COLO829 (cell line): ENCODE data around the gene ACTL10.
"Not testable (repeated sequence)": the region's sequence is repeated elsewhere in the genome, so short reads cannot be mapped to it uniquely, and the experiment has no call there.

Experiments
- DNase-seq: peaks from one replicate; pipeline ENCODE4 v3.0.0; 2012; ENCODE audit warnings: low spot score

The ACTL10 gene

GRCh38 chr20:33666293-33667244, at the start of gene ACTL10:
ACTL10 (plus strand) TSS chr20:33666943; CDS start chr20:33667498, 555 bp downstream.
- DNase-seq, result peak; percentile 96

- no peak for DNase-seq
Measured at GRCh38 chr20:33621717-33622400, 44.9 kb upstream of the ACTL10 start.

- no peak for DNase-seq
Measured at GRCh38 chr20:33622705-33623365, 43.9 kb upstream of the ACTL10 start.

DNA sequence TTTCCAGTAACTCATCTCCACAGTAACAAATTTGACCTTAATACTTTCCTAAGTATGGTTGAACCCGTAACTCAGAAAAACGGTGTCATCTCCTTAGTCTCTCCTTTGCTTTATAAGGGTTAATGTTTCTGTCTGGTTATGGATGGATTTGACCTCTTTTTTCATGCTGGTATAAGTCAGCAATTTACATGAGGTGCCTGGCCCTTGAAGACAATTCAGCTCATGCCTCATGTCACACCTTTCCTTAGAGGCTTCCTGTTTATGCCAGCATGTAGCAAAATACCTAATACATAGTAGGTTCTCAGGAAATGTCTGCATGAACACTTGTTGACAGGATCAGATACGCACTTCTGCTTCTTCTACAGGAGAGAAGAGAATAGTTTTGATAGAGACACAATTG, 42.3 kb upstream of the ACTL10 start:
- no peak for DNase-seq

GRCh38 chr20:33626190-33626589, 40.6 kb upstream of the ACTL10 start:
- no peak for DNase-seq

GRCh38 chr20:33627577-33628216, 39.0 kb upstream of the ACTL10 start:
- DNase-seq, result no peak

DNA sequence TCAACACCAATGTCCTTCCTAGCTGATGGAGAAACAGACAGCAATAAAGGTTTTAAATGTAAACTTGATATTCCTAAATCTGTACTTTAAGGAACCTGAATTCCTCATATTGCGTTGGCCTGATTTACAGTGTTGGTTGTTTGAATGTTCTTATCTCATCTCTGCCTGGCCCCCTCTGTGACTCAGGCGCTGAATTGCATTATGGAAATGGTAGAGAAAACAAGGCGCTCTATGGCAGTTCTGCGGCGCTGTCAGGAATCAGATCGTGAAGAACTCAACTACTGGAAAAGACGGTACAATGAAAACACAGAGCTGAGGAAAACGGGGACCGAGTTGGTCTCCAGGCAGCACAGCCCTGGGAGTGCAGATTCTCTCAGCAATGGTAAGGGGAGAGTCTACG, 37.2 kb upstream of the ACTL10 start:
- DNase-seq, result no peak

- no peak for DNase-seq
Measured at GRCh38 chr20:33629979-33630378, 36.8 kb upstream of the ACTL10 start.

GRCh38 chr20:33630507-33630906, 36.2 kb upstream of the ACTL10 start:
- DNase-seq, result no peak

- DNase-seq, result not testable (repeated sequence)
Measured at GRCh38 chr20:33631910-33632309, 34.8 kb upstream of the ACTL10 start.

DNA sequence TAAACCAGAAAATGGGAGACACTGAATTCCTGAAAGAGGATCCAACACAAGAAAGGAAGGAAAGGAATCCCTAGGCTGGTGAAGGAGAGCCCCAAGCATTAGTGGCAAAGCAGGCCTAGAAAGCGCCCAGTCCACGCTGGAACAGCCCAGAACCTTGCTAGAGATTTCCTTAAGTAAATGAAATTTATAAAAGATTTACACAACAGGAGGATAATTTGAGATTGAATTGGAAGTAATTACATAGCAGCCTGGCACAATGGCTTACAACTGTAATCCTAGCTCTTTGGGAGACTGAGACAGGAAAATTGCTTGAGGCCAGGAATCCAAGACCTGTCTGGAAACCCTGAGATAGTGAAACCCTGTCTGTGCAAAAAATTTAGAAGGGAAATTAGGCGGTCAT, 31.4 kb upstream of the ACTL10 start:
- DNase-seq, result no peak

- no peak for DNase-seq
Measured at GRCh38 chr20:33636776-33637175, 30.0 kb upstream of the ACTL10 start.

- no peak for DNase-seq
Measured at GRCh38 chr20:33640287-33640686, 26.5 kb upstream of the ACTL10 start.

DNA sequence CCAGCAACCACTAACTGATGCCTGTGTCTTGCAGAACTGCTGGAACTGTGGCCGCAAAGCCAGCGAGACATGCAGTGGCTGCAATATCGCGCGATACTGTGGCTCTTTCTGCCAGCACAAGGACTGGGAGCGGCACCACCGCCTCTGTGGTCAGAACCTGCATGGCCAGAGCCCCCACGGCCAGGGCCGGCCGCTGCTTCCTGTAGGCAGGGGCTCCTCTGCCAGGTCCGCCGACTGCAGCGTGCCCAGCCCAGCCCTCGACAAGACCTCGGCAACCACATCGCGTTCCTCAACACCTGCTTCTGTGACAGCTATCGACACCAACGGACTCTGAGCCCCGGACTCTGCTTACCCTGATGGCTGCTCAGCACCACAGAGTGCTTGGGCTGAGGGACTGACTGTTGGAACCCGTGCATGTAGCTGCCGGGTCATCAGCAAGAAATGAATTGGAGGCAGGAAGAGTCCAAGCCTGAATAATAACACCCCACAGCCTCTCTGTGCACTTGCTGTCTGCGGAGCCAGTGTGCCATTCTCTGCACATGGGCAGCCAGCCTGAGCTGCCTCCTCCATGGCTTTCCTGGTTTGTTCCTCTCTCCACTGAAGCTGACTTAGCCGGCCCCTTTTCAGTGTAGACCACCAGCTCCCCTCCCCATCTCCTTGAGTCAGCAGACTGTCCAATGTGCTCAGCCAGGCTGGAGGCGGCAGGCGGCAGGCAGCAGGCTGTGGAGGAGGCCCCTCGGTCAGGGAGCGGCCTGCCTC, 22.3 kb upstream of the ACTL10 start:
- no peak for DNase-seq

DNA sequence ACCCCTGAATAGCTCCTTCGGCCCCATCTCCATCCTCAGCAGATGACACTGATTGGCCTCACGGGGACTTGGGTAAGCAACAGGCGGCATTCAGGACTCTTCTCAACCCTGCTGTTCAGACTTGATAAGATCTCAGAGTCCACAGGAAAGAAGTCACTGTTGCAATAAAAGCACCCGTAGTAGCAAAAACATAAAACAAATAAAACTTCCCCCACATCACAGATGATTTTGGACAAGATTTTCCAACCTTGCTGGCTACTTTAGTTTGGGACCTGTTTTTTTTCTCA, 21.7 kb upstream of the ACTL10 start:
- DNase-seq, result no peak

- DNase-seq, result no peak
Measured at GRCh38 chr20:33645396-33645795, 21.3 kb upstream of the ACTL10 start.

DNA sequence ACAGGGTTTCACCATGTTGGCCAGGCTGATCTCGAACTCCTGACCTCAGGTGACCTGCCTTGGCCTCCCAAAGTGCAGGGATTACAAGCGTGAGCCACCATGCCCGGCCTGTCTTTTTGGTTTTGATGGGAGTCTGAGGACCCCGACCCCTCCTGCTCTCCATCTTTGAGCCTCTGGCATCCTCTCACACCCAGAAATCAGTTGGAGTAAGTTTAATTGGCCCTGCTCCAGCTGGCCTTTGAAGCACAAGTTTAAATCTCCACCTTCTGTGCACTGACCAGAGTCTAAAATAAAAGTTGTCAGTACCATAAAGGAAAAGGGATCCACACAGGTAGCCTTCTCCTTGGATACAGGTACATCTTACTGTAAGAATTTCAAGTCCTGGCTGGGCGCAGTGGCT, 20.6 kb upstream of the ACTL10 start:
- no peak for DNase-seq

DNA sequence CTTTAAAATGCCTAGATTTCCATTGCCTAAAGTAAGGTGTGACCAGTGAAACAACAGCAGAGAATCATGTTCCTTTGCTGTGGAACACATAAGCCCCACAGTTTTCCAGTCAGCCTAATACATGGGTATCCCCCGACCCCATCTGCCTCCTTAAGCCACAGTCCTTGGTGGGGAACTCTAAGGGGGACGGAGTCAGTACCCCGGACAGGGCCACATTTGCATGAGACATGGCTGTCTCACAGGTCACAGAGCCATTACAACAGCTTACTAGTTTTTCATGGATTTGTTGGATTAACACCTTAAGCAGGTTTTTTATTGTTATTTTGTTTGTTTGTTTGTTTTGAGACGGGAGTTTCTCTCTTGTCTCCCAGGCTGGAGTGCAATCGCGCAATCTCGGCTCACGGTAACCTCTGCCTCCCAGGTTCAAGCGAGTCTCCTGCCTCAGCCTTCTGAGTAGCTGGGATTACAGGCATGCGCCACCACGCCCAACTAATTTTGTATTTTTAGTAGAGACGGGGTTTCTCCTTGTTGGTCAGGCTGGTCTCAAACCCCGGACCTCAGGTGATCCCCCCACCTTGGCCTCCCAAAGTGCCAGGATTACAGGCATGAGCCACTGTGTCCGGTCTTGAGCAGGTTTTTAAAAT, 19.7 kb upstream of the ACTL10 start:
- DNase-seq, result not testable (repeated sequence)

DNA sequence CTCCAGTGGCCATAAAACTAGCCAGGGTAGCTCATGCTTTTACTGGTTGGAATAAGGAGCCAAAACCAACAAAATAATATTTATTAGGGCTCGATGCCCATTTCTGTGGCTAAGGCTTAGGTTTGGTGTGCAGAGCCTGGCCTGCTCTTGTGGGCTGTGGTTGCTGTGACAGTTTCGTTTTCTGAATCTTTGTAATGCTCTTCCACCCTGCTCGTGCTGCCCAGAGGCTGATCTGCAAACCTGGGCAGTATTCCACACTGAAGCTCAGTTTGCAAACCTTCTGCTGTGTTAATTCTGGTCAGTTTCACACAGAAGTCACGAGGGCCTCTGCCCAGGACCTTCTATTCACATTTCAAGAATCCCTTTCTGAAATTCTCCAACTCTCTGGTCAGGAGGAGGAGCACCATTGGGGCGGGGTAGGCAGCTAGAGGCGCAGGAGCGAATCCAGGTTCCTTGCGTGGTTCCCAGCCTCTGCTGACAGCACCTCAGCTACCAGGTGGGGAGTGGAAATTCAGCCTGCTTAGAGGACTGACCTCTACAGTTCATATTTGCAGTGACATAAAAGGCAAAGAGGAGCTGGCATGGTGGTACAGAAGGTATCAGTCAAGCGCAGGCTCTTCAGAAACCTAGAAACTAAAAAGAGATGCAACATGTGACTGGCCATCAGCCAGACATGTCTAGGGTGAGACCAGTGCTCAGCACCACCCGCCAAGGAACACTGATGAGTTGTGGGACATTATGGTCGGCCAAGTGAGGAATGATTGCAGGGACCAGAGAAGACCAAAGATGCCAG, 18.9 kb upstream of the ACTL10 start:
- DNase-seq, result no peak

- no peak for DNase-seq
Measured at GRCh38 chr20:33648396-33649004, 18.2 kb upstream of the ACTL10 start.
